GM19023 (cell line): Measurements from ENCODE around the gene COL6A5.
"Not testable (repeated sequence)": the region's sequence is repeated elsewhere in the genome, so short reads cannot be mapped to it uniquely, and the experiment has no call there.

Source experiments
- ATAC-seq: cut with Tn5 transposase; IDR thresholded peaks from one replicate; pipeline ENCODE4 v1.9.1; 2021; ENCODE audit warnings: mild to moderate bottlenecking, moderate library complexity; ENCODE audit not compliant: unreplicated experiment

The COL6A5 gene

DNA sequence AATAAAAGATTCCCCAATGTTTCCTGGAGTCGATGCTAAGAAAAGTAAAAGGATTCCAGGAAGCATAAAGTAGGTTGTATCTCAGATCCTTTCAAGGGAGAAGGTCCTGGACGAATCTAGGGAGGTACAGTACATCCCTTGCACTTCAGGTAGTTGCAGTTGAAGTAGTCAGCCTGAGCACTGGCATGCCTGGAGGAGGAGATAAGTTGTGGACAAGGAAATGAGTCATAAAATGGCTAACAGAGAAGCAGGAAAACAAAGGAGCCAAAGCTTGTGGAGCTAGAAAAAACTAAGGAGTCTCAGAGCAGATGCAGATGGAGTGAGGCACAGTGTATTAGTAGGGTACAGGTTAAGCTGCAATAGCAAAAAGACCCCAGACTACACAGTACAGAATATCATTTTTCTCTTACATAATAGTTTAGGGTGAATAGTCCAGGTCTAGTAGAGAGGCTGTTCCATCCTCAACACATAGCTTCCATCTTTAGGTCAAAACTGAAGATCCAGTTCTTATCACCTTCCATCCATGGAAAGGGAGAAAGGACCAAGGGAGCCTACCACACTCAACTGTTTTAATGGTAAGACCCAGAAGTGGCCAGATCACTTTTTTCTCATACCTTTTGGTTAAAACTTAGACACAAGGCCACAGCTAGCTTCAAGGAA is 41.3 kb downstream of the COL6A5 start:
- no peak for ATAC-seq

DNA sequence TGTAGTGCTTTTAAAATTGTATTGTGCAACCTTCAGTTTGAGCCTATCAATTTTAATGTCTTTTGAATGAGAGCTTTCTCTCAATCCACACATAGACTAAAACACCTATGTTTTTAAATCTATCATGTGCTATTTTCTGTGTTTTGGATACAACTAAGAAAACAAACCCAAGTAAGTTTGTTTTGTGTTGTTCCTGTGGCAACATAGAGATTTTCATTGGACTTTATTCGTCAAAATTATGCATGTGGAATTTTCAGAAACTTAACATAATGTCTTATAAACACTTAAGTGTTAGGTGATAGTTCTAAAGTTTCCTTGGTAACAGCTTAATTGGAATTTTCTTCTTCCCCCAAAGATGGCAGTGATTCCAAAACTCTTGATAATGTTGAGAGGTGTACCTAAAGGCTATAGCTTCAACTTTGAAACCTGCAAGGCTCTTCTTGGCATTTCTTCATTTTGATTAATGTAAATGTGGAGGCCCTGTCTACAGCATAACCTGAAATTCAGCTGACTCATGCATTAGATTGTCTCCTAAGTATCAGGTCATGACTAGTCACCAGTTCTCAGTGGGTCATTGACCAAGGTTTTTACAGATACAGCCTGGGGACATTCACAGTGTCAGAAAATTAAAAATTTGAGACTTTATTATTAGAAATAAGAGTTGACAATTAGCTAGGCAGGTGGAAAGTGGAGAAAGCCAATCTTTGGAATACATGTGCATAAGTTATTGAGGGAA is 44.4 kb downstream of the COL6A5 start:
- no peak for ATAC-seq

DNA sequence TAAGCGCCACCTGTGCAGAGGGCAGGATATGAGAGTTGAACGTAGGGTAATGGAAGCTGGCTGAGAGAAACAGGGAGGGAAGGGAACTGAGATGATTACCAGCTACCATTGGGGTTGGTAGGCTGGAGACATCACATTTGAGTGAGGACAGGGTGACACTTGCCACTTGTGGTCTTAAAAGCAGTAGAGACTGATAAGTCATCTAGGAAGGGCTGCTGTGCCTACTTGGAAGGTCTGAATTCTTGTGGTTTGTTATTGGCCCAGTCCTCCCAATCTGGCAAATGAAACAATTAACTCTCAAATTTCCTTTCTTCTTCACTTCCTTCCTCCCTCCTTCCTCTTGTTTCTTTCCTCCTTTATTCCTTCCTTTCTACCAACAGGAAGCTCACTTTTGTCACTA is 46.8 kb downstream of the COL6A5 start:
- no peak for ATAC-seq

DNA sequence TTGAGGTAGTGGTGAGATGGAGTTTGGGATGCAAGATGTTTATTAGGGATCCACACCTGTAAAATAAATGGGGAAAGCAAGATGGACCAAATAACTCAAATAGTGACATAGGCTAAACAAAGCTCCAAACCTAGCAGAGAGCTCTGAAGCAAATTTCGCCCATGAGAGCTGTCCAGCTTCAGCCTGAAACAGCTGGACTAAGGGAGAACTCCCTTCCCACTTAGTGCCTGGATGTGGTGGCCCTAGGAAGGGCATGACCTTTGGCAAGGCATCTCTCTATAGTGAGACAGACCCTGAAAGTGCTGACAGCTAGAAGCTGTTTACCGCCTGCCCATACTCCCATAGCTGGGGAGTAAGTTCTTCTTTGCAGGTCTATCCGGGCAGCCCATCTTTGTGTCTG is 48.1 kb downstream of the COL6A5 start:
- no peak for ATAC-seq

DNA sequence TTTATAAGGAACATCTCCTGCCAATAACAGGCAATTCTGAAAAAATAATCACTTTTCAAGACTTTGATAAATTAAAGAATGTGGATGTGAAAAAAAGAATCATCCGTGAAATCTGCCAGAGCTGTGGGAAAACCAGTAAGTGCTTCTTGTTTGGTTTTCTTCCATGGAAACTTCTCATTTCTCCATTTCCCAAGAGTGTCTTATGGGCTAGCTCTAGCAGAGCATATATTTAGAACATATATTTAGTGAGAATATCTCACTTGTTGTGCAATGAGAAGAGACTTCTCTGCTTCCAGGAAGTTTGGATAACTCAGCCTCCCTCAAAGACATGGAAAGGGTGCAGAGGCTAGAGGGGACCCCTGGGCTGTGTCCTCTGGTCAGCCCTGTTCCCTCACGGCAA is 49.9 kb downstream of the COL6A5 start:
- no peak for ATAC-seq

GRCh38 chr3:130395916-130396315 is 50.4 kb downstream of the COL6A5 start:
- no peak for ATAC-seq

GRCh38 chr3:130404401-130404800 is 58.9 kb downstream of the COL6A5 start:
- no peak for ATAC-seq

- ATAC-seq, result no peak
Measured at GRCh38 chr3:130405956-130406355, 60.5 kb downstream of the COL6A5 start.

GRCh38 chr3:130408253-130408652 is 62.8 kb downstream of the COL6A5 start:
- not testable (repeated sequence) for ATAC-seq

GRCh38 chr3:130411320-130411719 is 65.8 kb downstream of the COL6A5 start:
- ATAC-seq, result no peak

- ATAC-seq, result no peak
Measured at GRCh38 chr3:130412991-130413560, 67.6 kb downstream of the COL6A5 start.

DNA sequence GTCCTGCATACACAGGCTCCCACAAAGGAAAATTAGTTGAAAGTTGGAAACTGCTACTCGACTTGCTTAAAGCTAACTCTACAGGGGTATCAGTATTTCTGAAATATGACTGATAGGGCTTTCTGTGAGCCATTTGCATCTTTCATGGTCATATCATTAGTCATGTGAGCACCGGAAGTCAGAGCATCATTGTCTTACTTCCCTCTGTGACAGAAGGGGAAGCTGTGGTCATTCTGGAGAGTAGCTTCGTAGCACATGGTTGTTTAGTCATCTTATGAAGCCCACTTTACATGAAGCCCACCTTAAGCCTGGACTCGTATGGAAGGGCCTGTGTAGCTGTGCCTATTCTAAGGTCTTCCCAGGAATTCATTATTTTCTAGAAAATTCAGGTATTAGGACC is 69.0 kb downstream of the COL6A5 start:
- ATAC-seq, result no peak

GRCh38 chr3:130420466-130420865 is 75.0 kb downstream of the COL6A5 start:
- ATAC-seq, result no peak

DNA sequence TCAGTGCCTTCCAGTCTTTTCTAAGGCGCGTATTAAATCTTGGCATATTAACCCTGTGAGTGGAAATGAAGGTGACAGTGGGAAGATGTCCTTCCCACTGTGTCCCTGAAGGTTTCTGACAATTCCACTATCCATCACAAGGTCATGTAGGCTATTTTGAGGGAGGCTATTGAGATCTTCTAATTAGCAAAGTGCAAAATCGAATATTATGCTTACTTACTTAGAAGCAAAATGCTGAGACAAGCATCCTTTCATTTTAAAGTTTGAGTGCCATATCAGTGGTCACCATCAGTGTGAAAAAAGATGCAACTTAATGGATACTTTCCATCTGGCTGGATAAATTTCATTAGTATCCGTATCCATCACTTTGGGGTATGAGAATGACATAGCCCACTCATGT is 77.6 kb downstream of the COL6A5 start:
- no peak for ATAC-seq

GRCh38 chr3:130424837-130425236 is 79.4 kb downstream of the COL6A5 start:
- no peak for ATAC-seq

DNA sequence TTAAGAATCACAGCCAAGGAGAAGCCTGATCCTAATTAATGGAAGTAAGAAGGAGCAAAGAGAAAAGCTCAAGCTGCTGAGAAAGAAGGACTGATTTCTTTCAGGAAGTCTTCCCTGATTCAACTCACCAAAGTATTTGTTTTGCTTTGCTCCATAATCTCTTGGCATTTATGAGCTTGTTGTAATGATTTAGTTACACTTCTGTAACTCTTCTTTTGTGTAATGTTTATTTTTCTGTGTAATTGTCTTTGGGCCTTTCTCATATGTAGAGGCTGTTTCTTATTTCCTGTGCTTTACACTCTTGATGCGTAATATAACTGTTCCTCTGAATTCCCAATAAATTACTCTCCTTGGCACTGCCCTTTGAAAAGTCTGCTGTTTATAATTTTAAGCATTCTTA is 80.0 kb downstream of the COL6A5 start:
- no peak for ATAC-seq

DNA sequence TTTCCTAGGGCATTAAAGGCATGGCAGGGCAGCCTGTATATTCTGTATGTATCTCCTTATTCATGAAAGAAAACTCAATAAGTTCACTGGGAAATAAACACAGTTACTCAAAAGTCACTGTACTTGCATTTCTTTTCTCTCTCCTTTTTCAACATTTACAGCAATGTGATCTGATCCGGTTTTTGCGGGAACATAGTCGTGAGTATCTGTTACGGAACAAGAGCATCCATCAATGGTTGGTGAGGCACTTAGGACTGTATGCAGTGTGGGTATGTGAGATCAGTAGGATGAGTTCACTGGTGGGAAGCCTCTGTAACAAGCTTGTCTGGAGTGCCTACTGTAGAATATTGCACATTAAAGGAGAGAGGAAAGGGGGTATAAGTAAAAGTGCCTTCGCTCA is 80.7 kb downstream of the COL6A5 start:
- no peak for ATAC-seq

DNA sequence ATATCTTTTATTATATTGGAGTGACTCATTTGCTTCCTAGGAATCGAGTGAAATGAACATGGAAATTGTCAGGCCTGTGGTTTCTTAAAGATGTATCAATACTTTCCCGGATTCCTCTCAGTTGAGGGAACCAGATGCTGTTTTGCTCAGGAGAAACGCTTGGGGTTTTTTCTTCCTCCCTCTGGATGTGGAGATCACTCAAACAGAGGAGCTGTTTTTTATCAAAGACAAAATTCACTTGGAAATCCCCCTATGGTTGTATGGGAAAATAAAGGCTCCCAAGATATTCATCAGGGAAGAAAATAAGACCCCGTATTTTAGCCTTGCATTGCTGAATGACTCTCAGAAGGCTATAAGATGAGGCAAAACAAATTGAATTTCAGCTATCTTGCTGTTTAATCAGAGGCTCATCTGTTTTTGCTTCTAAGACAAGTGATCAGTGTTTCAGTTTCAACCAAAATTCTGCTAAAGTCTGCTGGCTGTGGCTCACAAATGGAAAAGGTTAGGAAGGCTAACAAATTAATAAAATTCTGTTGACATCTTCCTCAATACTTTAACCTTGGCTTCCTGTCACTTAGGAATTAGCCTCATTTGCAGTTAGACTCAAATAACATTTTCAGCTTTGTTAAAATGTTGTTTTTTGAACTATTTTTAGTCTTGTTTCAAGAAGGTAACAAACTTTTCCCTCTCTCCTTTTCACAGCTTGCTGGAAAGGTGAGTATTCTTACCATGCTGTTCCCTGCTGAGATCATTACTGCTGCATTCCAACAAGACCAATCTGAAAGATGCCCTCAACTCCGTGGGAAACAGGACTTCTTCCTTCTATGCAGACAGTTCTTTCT is 83.6 kb downstream of the COL6A5 start:
- ATAC-seq, result no peak

DNA sequence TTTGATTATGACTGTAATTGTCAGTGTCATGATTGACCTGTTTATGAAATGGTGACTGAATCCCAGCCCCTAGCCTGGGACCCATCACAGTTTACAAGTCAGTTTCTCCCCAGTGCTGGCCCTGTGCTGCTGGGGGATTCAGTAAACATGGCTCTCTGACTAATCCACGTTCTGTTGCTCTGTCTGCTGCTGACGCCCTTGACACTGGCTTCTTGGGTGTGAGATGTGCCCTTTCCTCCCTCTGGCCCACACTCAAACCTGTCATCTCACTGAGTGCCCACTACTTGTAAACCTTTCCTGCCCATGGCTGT is 84.2 kb downstream of the COL6A5 start:
- no peak for ATAC-seq

DNA sequence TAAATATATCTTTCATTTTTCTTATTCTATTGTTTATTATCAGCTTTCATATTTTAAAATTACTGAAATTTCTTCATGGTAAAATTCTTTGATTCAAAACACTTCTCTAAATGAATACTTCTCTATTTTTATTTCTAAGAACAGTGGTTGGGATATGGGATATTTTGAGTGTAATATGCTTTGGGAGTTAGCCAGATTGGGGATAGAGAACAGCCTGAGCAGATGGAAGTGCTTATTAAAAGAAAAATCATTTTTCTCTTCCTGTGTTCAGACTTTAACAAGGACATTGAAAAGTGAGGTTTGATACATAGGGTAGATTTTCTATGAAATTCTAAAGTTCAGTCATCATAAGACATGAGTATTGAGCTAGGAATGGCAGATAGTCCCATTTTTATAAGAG is 84.8 kb downstream of the COL6A5 start:
- no peak for ATAC-seq

- ATAC-seq, result not testable (repeated sequence)
Measured at GRCh38 chr3:130432086-130432485, 86.6 kb downstream of the COL6A5 start.

- ATAC-seq, result no peak
Measured at GRCh38 chr3:130433306-130433705, 87.8 kb downstream of the COL6A5 start.
